ENCODE results near the gene CD33. TPM values are rescaled to one million over a fixed set of nuclear protein-coding genes. Genes with fewer than 3 reads are reported as not detected.
"Not testable (repeated sequence)": the region's sequence is repeated elsewhere in the genome, so short reads cannot be mapped to it uniquely, and the experiment has no call there.

Gene CD33
- total and polyA plus RNA-seq, 2 donors = 7.1 to 7.9 TPM

- no peak overlapping the region for H3K27ac ChIP-seq (ENCODE audit: low read depth in 1 of 2, low read length in 1 of 2)
- 62% methylated on average over 5 of the region's 5 CpGs for WGBS
- no peak for DNase-seq (ENCODE audit: low read depth in 6 of 9, low spot score in 9 of 9)
These were observed 23.2 kb upstream of the CD33 start for GRCh38 chr19:51201712-51202111.

GRCh38 chr19:51203916-51204315, 21.0 kb upstream of the CD33 start:
- WGBS = 37% methylated on average over 3 of the region's 3 CpGs
- no peak for DNase-seq (ENCODE audit: low read depth in 6 of 9, low spot score in 9 of 9)
- H3K36me3 ChIP-seq (ENCODE audit: control insufficient read depth in 2 of 2, insufficient read depth in 2 of 2, low read length in 1 of 2) = no peaks in the 10 kb centered on the region
- no peaks in the 10 kb centered on the region for H3K9me3 ChIP-seq (ENCODE audit: control insufficient read depth in 2 of 2, insufficient read depth in 1 of 2, low read length in 1 of 2)
- no peak overlapping the region for H3K27ac ChIP-seq (ENCODE audit: low read depth in 1 of 2, low read length in 1 of 2)
- no peak overlapping the region for H3K4me3 ChIP-seq (ENCODE audit: low read length in 2 of 2)
- H3K4me1 ChIP-seq (ENCODE audit: control insufficient read depth in 2 of 2, insufficient read depth in 2 of 2, low read length in 2 of 2) = no peaks in the 10 kb centered on the region
- no peaks in the 10 kb centered on the region for H3K27me3 ChIP-seq (ENCODE audit: control insufficient read depth in 2 of 2, insufficient read depth in 1 of 2, low read length in 1 of 2)

More at GRCh38 chr19:51201712-51202111, 23.2 kb upstream of the CD33 start:
- no peaks in the 10 kb centered on the region for H3K9me3 ChIP-seq (ENCODE audit: control insufficient read depth in 2 of 2, insufficient read depth in 1 of 2, low read length in 1 of 2)
- no peaks in the 10 kb centered on the region for H3K36me3 ChIP-seq (ENCODE audit: control insufficient read depth in 2 of 2, insufficient read depth in 2 of 2, low read length in 1 of 2)
- H3K4me1 ChIP-seq (ENCODE audit: control insufficient read depth in 2 of 2, insufficient read depth in 2 of 2, low read length in 2 of 2) = no peaks in the 10 kb centered on the region
- no peak overlapping the region for H3K4me3 ChIP-seq (ENCODE audit: low read length in 2 of 2)
- no peaks in the 10 kb centered on the region for H3K27me3 ChIP-seq (ENCODE audit: control insufficient read depth in 2 of 2, insufficient read depth in 1 of 2, low read length in 1 of 2)

GRCh38 chr19:51204321-51204720, 20.6 kb upstream of the CD33 start:
- no peak overlapping the region for H3K4me3 ChIP-seq (ENCODE audit: low read length in 2 of 2)
- no peaks in the 10 kb centered on the region for H3K4me1 ChIP-seq (ENCODE audit: control insufficient read depth in 2 of 2, insufficient read depth in 2 of 2, low read length in 2 of 2)
- no peaks in the 10 kb centered on the region for H3K27me3 ChIP-seq (ENCODE audit: control insufficient read depth in 2 of 2, insufficient read depth in 1 of 2, low read length in 1 of 2)
- no peaks in the 10 kb centered on the region for H3K36me3 ChIP-seq (ENCODE audit: control insufficient read depth in 2 of 2, insufficient read depth in 2 of 2, low read length in 1 of 2)
- no peaks in the 10 kb centered on the region for H3K9me3 ChIP-seq (ENCODE audit: control insufficient read depth in 2 of 2, insufficient read depth in 1 of 2, low read length in 1 of 2)
- WGBS = 82% methylated on average over 6 of the region's 6 CpGs
- no peak overlapping the region for H3K27ac ChIP-seq (ENCODE audit: low read depth in 1 of 2, low read length in 1 of 2)
- DNase-seq (ENCODE audit: low read depth in 6 of 9, low spot score in 9 of 9) = no peak

GRCh38 chr19:51207747-51208146, 17.1 kb upstream of the CD33 start:
- no peak overlapping the region for H3K27ac ChIP-seq (ENCODE audit: low read depth in 1 of 2, low read length in 1 of 2)
- H3K4me3 ChIP-seq (ENCODE audit: low read length in 2 of 2) = no peak overlapping the region
- no peaks in the 10 kb centered on the region for H3K9me3 ChIP-seq (ENCODE audit: control insufficient read depth in 2 of 2, insufficient read depth in 1 of 2, low read length in 1 of 2)
- H3K27me3 ChIP-seq (ENCODE audit: control insufficient read depth in 2 of 2, insufficient read depth in 1 of 2, low read length in 1 of 2) = no peaks in the 10 kb centered on the region
- WGBS = 90% methylated on average over 2 of the region's 2 CpGs
- H3K36me3 ChIP-seq (ENCODE audit: control insufficient read depth in 2 of 2, insufficient read depth in 2 of 2, low read length in 1 of 2) = no peaks in the 10 kb centered on the region
- no peak for DNase-seq (ENCODE audit: low read depth in 6 of 9, low spot score in 9 of 9)
- no peaks in the 10 kb centered on the region for H3K4me1 ChIP-seq (ENCODE audit: control insufficient read depth in 2 of 2, insufficient read depth in 2 of 2, low read length in 2 of 2)

GRCh38 chr19:51210191-51210784, 14.6 kb upstream of the CD33 start:
- H3K4me3 ChIP-seq (ENCODE audit: low read length in 2 of 2) = no peak overlapping the region
- WGBS = 91% methylated on average over 6 of the region's 6 CpGs
- H3K27ac ChIP-seq (ENCODE audit: low read depth in 1 of 2, low read length in 1 of 2) = no peak overlapping the region

GRCh38 chr19:51210874-51211361, 14.0 kb upstream of the CD33 start:
- not testable (repeated sequence) for H3K4me3 ChIP-seq (ENCODE audit: low read length in 2 of 2); H3K27ac ChIP-seq (ENCODE audit: low read depth in 1 of 2, low read length in 1 of 2); H3K4me1 ChIP-seq (ENCODE audit: control insufficient read depth in 2 of 2, insufficient read depth in 2 of 2, low read length in 2 of 2); H3K9me3 ChIP-seq (ENCODE audit: control insufficient read depth in 2 of 2, insufficient read depth in 1 of 2, low read length in 1 of 2); H3K36me3 ChIP-seq (ENCODE audit: control insufficient read depth in 2 of 2, insufficient read depth in 2 of 2, low read length in 1 of 2); H3K27me3 ChIP-seq (ENCODE audit: control insufficient read depth in 2 of 2, insufficient read depth in 1 of 2, low read length in 1 of 2); DNase-seq (ENCODE audit: low read depth in 6 of 9, low spot score in 9 of 9)
- WGBS = 43% methylated on average over 13 of the region's 13 CpGs

More at GRCh38 chr19:51210191-51210784, 14.6 kb upstream of the CD33 start:
- no peaks in the 10 kb centered on the region for H3K9me3 ChIP-seq (ENCODE audit: control insufficient read depth in 2 of 2, insufficient read depth in 1 of 2, low read length in 1 of 2)
- H3K27me3 ChIP-seq (ENCODE audit: control insufficient read depth in 2 of 2, insufficient read depth in 1 of 2, low read length in 1 of 2) = no peaks in the 10 kb centered on the region
- no peak for DNase-seq (ENCODE audit: low read depth in 6 of 9, low spot score in 9 of 9)
- H3K36me3 ChIP-seq (ENCODE audit: control insufficient read depth in 2 of 2, insufficient read depth in 2 of 2, low read length in 1 of 2) = no peaks in the 10 kb centered on the region
- H3K4me1 ChIP-seq (ENCODE audit: control insufficient read depth in 2 of 2, insufficient read depth in 2 of 2, low read length in 2 of 2) = no peaks in the 10 kb centered on the region

GRCh38 chr19:51211833-51212232, 13.0 kb upstream of the CD33 start:
- WGBS = 92% methylated on average over 9 of the region's 9 CpGs
- no peak overlapping the region for H3K27ac ChIP-seq (ENCODE audit: low read depth in 1 of 2, low read length in 1 of 2)
- no peaks in the 10 kb centered on the region for H3K36me3 ChIP-seq (ENCODE audit: control insufficient read depth in 2 of 2, insufficient read depth in 2 of 2, low read length in 1 of 2)
- H3K27me3 ChIP-seq (ENCODE audit: control insufficient read depth in 2 of 2, insufficient read depth in 1 of 2, low read length in 1 of 2) = no peaks in the 10 kb centered on the region
- no peak for DNase-seq (ENCODE audit: low read depth in 6 of 9, low spot score in 9 of 9)
- H3K4me1 ChIP-seq (ENCODE audit: control insufficient read depth in 2 of 2, insufficient read depth in 2 of 2, low read length in 2 of 2) = no peaks in the 10 kb centered on the region
- no peaks in the 10 kb centered on the region for H3K9me3 ChIP-seq (ENCODE audit: control insufficient read depth in 2 of 2, insufficient read depth in 1 of 2, low read length in 1 of 2)
- H3K4me3 ChIP-seq (ENCODE audit: low read length in 2 of 2) = no peak overlapping the region

GRCh38 chr19:51219307-51219706, 5.6 kb upstream of the CD33 start:
- H3K4me1 ChIP-seq (ENCODE audit: control insufficient read depth in 2 of 2, insufficient read depth in 2 of 2, low read length in 2 of 2) = no peaks in the 10 kb centered on the region
- no peaks in the 10 kb centered on the region for H3K9me3 ChIP-seq (ENCODE audit: control insufficient read depth in 2 of 2, insufficient read depth in 1 of 2, low read length in 1 of 2)
- DNase-seq (ENCODE audit: low read depth in 6 of 9, low spot score in 9 of 9) = no peak
- no peak overlapping the region for H3K27ac ChIP-seq (ENCODE audit: low read depth in 1 of 2, low read length in 1 of 2)
- no peaks in the 10 kb centered on the region for H3K36me3 ChIP-seq (ENCODE audit: control insufficient read depth in 2 of 2, insufficient read depth in 2 of 2, low read length in 1 of 2)
- no peak overlapping the region for H3K4me3 ChIP-seq (ENCODE audit: low read length in 2 of 2)
- WGBS = 25% methylated on average over 1 of the region's 1 CpG
- no peaks in the 10 kb centered on the region for H3K27me3 ChIP-seq (ENCODE audit: control insufficient read depth in 2 of 2, insufficient read depth in 1 of 2, low read length in 1 of 2)

GRCh38 chr19:51219971-51220370, 4.9 kb upstream of the CD33 start:
- H3K4me1 ChIP-seq (ENCODE audit: control insufficient read depth in 2 of 2, insufficient read depth in 2 of 2, low read length in 2 of 2) = no peaks in the 10 kb centered on the region
- no peaks in the 10 kb centered on the region for H3K36me3 ChIP-seq (ENCODE audit: control insufficient read depth in 2 of 2, insufficient read depth in 2 of 2, low read length in 1 of 2)
- no peak for DNase-seq (ENCODE audit: low read depth in 6 of 9, low spot score in 9 of 9)
- H3K27ac ChIP-seq (ENCODE audit: low read depth in 1 of 2, low read length in 1 of 2) = no peak overlapping the region
- H3K27me3 ChIP-seq (ENCODE audit: control insufficient read depth in 2 of 2, insufficient read depth in 1 of 2, low read length in 1 of 2) = no peaks in the 10 kb centered on the region
- H3K4me3 ChIP-seq (ENCODE audit: low read length in 2 of 2) = no peak overlapping the region
- H3K9me3 ChIP-seq (ENCODE audit: control insufficient read depth in 2 of 2, insufficient read depth in 1 of 2, low read length in 1 of 2) = no peaks in the 10 kb centered on the region
- WGBS = 96% methylated on average over 1 of the region's 1 CpG
